Stimulated activated CD4-positive, alpha-beta T cell treated with anti-CD3 and anti-CD28 coated beads, TNF-alpha, amount 100 ng/mL, for 1 hour (primary cell): ENCODE data around the gene SLC35E1.
"Not testable (repeated sequence)": the region's sequence is repeated elsewhere in the genome, so short reads cannot be mapped to it uniquely, and the experiment has no call there.

Experiments used
- DNase-seq, 3 donors: peaks; one replicate each; pipeline ENCODE4 v3.0.0-alpha.2; 2020; ENCODE audit warnings: low read depth in 3 of 3, low spot score in 1 of 3

SLC35E1 gene

DNA sequence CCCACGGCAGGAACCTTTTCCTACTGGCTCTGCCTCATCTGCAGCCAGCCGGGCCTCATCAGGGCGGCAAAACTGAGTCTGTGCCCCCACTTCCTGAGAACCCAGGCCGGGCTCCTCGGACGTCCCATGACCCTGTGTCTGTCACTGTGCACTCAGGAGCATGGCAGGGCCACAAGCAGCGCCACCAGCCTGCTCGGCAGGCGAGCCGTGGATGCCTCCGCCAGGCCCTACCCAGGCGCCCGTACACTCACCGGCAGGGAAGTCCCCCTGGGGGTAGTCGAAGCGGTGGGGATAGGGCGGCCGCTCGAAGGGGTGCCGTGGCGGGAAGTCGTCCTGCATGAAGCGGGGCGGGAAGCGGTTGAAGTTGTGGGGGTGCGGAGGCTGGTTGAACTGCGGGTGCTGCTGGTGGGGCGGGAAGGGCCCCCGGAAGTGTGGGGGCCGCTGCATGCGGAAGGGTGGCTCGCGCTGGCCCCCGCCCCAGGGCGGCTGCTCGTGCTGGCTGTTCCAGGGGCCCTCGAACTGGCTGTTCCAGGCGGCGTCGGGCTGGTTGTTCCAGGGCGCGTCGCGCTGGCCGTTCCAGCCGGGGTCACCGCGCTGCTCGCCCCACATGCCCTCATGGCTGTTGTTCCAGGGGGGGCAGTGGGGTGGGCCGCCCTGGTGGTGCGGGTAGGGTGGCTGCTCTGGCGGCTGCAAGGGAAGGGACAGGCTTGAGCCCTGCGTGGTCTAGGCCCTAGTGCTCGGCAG, 47.1 kb downstream of the SLC35E1 start:
- no peak for DNase-seq

- no peak for DNase-seq
Observed at GRCh38 chr19:16522559-16523377, 49.4 kb downstream of the SLC35E1 start.

- DNase-seq = no peak
Observed at GRCh38 chr19:16521715-16522289, 50.4 kb downstream of the SLC35E1 start.

DNA sequence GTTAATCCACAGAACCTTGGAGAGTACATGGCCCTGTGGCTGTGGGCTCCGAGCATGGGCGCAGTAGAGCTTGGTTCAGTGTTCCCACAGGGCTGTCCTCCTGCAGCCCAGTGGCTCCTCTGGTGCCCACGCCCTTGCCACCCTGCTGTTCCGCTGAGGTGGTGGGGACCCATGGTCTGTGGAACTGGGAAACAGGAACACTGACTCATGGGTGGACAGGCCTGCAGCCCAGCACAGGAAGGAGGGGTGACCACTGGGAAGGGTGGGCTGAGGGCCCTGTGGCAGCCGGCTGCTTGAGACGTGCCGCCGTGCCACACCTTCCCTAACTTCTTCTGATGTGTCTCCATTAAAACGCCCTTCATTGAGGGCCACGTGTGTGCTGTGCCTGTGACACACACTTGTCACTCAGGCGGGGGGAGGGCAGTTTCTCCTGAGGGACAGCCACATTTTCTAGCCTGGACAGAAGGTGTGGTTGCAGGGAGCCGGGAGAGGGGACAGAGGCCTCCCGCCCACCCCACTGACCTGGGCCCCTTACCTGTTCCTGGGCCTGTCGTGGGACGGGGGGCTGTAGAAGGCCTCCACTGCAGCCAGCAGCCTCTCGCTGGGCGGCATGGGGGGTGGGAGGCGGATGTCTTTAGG, 51.1 kb downstream of the SLC35E1 start:
- DNase-seq = no peak

DNA sequence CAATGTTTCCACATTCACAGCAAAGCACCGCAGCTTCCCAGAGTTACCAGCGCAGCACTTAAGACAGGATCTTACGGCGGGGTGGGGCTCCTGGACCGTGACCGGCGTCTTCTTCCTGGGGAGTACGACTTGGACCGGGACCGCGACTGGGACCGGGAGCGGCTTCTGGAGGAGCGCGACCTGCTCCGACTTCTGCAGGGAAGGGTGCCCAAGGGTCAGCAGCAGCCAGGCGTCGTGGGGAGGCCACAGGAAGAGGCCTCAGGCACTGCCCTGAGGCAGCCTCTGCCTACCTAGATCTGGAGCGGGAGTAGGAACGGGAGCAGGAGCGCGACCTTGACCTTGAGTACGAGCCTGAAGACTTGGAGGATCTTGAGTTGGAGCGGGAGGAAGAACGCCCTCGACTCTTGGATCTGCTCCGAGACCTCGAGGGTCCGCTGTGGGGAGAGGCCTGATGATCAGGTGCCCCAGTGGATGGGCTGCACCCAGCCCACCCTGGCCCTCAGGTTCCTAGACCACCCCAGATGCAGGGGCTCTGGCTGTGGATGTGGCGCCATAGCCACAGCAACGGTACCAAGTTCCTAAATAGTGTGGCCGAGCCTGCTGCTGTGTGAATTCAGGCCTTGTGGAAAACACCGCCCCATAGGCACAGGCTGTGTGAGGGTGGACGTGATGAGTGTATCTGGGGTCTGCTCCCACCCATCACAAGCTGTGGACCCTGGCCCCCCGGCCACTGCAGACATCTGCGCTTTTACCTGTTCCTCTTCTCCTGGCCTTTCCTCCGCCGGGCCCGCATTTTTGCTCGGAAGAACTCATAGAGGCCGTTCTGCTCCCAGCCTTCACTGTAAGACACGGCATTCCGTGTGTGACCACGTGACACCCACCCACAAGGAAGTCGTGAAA, 51.9 kb downstream of the SLC35E1 start:
- no peak for DNase-seq

GRCh38 chr19:16519230-16519687, 53.0 kb downstream of the SLC35E1 start:
- DNase-seq = no peak

GRCh38 chr19:16518483-16519229, 53.6 kb downstream of the SLC35E1 start:
- no peak for DNase-seq

DNA sequence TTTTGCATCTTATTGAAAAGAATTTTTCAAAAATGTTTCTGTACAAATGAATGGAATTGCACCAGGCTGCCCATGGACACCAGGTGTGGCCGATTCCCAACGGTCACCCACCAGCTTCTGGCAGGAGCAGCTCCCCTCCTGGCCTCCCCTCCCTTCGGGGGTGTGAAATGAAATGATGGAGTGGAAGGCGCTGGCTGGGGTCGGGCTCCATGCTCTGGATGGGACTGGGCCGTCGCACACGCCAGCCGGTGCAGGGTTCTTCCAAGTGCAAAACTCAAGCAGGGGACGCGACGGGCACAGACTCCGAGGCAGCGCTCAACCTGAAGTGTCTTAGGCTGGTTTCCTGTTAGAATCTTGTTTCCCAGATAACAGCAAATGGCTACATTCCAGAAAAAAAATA, 54.2 kb downstream of the SLC35E1 start:
- DNase-seq = no peak

DNA sequence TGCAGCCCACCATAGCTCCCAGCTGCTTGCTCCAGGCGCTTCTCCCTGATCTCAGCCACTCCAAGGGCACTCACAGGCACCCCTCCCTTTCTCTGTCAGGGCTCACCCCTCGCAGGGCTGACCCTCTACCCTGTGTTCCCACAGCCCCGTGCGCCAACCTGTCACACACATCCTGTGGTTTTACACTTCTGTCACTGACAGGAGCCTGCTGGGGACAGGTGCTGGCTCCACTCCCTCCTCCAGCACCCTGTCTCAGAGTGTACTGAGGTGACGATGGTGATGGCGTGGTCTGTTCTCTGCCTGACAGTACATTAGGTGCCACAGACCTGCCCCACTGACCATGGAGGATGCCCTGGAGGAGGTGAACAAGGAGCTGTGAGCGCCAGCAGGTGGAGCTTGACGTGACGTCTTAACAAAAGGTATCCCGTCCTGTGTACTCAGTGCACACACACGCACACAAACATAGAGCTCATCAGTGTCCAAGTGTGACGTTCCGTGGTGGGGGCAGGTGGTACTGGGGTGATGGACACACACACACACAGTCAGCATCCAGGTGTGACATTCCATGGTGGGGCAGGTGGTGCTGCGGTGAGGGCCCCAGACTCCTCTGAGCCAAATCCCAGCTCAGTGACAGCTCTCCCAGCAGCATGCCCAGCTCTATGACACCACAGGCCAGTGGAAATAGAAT, 55.1 kb downstream of the SLC35E1 start:
- DNase-seq = no peak

GRCh38 chr19:16516381-16516780, 55.8 kb downstream of the SLC35E1 start:
- no peak for DNase-seq

GRCh38 chr19:16514383-16515019, 57.7 kb downstream of the SLC35E1 start:
- DNase-seq = no peak

DNA sequence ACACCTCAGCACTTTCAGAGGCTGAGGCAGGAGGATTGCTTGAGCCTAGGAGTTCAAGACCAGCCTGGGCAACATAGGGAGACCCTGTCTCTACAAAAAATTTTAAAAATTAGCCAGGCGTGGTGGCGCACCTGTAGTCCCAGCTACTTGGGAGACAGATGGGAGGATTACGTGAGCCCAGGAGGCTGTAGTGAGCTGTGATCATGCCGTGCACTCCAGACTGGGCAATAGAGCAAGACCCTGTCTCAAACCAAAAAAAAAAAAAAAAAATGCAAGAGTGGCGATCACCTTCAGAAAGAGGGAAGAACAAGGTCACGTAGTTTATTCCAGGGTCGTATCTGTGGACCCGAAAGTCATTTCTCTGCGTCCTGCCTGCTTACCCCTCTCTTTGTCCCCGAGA, 59.6 kb downstream of the SLC35E1 start:
- not testable (repeated sequence) for DNase-seq

- no peak for DNase-seq
Observed at GRCh38 chr19:16509141-16510061, 62.8 kb downstream of the SLC35E1 start.

DNA sequence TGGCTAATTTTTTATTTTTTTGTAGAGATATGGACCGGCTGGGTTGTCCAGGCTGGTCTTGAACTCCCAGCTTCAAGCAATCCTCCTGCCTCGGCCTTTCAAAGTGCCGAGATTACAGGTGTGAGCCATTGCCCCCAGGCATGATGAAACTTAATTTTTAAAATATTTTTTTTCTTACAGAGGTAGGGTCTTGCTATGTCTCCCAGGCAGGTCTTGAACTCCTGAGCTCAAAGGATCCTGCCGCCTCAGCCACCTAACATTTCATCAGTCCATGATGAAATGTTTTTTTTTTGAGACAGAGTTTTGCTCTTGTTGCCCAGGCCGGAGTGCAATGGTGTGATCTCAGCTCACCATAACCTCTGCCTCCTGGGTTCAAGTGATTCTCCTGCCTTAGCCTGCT, 63.7 kb downstream of the SLC35E1 start:
- DNase-seq = no peak

- no peak for DNase-seq
Observed at GRCh38 chr19:16506961-16507360, 65.3 kb downstream of the SLC35E1 start.

GRCh38 chr19:16506161-16506560, 66.1 kb downstream of the SLC35E1 start:
- not testable (repeated sequence) for DNase-seq

DNA sequence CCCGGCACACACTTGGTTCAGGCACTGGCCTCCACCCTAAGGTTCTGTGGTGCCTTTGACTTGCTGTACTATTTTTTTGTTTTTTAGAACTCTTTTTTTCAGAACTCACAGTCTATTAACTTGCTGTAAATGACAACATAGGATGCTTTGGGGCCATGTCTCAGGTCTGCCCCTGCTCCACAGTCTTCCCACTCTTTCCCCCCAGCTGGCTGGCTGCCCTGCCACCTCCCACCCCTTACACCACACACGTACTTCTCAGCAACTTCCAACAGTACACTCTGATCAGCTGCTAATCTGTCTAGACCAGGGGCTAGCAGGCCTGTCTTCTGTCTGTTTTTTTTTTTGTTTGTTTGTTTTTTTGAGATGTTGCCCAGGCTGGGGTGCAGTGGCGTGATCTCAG, 67.9 kb downstream of the SLC35E1 start:
- DNase-seq = no peak
